Measurements from ENCODE around the gene FUT2.

The FUT2 gene

DNA sequence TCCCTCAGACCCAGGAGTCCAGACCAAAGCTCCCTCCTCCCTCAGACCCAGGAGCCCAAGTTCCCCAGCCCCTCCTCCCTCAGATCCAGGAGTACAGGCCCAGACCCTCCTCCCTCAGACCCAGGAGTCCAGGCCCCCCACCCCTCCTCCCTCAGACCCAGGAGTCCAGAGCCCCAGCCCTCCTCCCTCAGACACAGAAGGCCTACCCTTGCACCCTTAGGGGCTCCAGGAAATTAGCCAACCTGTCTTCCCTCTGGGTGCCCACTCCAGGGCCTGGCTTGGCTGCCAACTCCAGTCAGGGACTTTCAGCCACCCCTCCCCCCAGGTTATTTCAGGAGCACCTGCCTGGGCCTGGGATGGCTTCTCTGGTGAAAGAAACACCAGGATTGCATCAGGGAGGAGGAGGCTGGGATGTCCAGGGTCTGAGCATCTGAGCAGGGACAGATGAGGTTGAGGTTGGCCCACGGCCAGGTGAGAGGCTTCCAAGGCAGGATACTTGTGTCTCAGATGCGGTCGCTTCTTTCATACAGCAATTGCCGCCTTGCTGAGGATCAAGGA is 59.4 kb downstream of the FUT2 start, which contains the start of gene FGF21:
Gene FGF21, plus strand, starts transcription at position 441 of the 558 bp plus-strand sequence. CDS start 713 bp downstream, outside the sequence.
- DNase-seq: peak; percentile 81

Data from NCI-H2029 (cell line).